ENCODE measurements around the gene ZNF764.
"Not testable (repeated sequence)": the region's sequence is repeated elsewhere in the genome, so short reads cannot be mapped to it uniquely, and the experiment has no call there.

ZNF764 gene

DNA sequence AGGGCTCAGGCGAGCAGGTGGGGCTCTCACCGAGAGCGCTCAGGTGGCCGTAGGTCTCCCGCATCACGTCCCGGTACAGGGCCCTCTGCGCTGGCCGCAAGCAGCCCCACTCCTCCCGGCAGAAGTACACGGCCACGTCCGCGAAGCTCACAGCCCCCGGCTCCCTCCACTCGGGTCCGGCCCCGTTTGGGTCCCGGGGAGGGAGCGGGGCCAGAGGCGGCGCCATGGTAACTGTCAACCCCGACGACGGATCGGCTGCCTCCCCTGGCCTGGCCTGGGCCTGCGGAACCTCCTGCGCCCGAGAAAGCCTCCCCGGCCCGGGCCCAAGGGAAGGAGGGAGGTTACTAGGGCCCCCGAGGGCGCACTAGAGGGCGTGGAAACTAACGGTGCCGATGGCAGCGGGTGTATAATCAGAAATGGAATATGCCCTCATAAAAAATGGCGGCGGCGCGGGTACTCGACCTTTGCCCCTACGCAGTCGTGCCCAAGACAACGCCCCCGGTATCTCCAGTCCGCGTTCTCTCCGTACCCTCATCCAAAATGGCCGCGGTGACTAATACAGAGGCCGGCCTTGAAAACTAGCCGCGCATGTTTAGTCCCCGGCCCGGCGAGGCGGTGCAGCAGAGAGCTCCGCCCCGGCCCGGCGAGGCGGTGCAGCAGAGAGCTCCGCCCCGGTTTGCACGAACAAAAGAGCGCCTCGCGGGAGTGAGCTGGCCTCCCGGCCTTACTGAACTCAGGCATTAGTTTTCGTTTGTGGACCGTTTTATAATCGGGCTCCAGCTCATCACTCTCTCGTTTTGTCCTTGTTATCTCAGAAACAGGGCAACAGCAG is at the start of gene ZNF764:
Gene ZNF764, minus strand, starts transcription at position 418 of the 832 bp plus-strand sequence. Its CDS starts 192 bp downstream, at position 226.
- DNase-seq (ENCODE audit: low read depth): peak; percentile 97

GRCh38 chr16:30606004-30606403 is 47.8 kb upstream of the ZNF764 start:
- no peak for DNase-seq (ENCODE audit: low read depth)

GRCh38 chr16:30605158-30605557 is 47.0 kb upstream of the ZNF764 start:
- no peak for DNase-seq (ENCODE audit: low read depth)

- no peak for DNase-seq (ENCODE audit: low read depth)
Measured at GRCh38 chr16:30604316-30604947, 46.3 kb upstream of the ZNF764 start.

DNA sequence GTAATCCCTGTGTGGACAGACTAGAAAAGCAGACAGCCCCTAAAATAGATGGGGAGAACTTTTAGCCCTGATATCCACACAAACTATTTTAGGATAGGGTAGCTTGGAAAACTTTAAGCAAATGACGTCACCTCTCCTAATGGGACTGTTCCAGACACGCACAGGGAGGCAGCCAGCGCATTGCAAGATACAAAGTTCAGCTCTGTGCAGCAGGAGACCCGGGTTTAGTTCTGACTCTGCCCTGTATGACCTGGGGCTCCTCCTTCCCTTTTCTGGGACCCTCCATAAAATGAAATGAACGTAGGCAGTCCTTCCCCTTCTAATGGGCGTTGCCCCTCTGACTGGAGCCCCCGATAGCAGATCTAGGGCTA is 45.8 kb upstream of the ZNF764 start:
- no peak for DNase-seq (ENCODE audit: low read depth)

DNA sequence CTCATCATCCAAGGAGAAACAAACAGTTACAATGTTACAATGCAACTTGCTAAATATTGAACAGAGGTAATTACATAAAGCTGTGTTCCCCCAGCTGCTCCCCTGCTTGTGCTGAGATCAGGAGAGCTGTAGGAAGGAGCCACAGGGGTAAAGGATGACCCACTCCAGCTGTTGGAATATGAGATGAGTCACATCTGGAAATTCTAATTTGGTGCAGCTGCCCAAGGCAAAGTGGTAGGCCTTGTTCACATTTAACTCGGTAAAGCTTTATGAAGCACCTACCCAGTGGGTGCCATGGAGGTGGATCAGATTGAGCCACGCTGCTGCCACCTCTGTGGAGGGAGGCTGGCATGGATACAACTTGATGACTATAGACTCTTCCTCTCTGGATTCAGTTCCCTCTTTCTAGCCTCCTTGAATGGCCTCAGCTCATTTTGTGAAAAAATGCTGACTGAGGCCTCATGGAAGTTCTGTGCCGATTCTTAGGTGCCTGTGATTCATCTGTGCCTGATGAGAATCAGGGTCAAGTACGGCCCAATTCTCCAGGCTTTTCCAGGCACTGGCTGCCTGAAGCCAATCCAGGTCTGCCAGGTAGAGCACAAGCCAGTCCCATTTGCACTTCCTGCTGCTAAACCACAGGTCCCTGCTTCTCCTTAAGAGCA is 44.6 kb upstream of the ZNF764 start:
- no peak for DNase-seq (ENCODE audit: low read depth)

- no peak for DNase-seq (ENCODE audit: low read depth)
Measured at GRCh38 chr16:30601966-30602365, 43.8 kb upstream of the ZNF764 start.

DNA sequence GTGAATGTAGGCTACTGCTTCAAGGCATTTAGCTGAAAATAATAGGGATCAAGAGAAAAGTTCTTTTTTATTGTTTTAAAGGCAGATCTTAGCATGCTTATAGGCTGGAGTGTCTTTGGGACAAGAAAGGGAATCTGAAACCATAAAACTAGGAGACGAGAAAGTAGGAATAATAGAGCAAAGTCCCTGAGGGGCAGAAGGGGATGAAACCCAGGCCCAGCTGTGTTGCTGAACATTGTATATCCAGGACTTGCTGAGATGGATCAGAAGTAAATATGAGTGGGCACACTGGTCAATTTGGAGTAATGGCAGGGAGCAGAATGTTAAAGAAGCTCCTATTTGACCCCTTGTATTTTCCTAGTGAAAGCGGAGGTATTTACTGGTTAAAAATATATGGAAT is 42.8 kb upstream of the ZNF764 start:
- no peak for DNase-seq (ENCODE audit: low read depth)

DNA sequence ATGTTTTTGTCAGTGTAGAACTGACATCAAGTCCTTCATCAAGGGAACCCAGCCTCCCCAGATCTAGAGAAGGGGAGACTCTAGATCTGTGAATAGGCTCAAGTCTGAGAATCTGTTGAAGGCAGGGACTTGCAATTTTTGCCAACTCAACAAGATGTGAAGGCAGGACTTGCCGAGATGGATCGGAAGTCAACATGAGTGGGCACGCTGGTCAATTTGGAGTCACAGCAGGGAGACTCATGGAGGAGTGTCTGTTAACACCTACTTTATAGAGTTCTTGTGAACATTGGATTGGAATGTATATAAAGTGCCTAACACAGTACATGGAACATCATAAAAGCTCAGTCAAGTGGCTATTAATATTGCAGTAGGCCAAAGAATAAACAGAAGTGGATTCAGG is 42.0 kb upstream of the ZNF764 start:
- no peak for DNase-seq (ENCODE audit: low read depth)

- DNase-seq (ENCODE audit: low read depth): no peak
Measured at GRCh38 chr16:30592871-30593270, 34.7 kb upstream of the ZNF764 start.

- DNase-seq (ENCODE audit: low read depth): not testable (repeated sequence)
Measured at GRCh38 chr16:30590869-30591268, 32.7 kb upstream of the ZNF764 start.

DNA sequence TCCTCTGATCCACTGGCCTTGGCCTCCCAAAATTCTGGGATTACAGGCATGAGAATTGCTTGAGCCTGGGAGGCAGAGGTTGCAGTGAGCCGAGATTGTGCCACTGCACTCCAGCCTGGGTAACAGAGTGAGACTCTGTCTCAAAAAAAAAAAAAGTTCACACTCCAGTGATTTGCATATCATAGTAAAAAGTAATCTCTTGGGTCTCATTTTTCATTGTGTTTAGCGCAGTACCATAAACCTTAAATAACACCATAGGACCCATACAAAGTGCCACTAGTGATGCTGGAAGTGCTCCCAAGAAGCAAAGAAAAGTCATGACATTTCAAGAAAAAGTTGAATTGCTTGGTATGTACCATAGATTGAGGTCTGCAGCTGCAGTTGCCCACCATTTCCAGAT is 31.4 kb upstream of the ZNF764 start:
- not testable (repeated sequence) for DNase-seq (ENCODE audit: low read depth)

- no peak for DNase-seq (ENCODE audit: low read depth)
Measured at GRCh38 chr16:30588651-30589050, 30.5 kb upstream of the ZNF764 start.

DNA sequence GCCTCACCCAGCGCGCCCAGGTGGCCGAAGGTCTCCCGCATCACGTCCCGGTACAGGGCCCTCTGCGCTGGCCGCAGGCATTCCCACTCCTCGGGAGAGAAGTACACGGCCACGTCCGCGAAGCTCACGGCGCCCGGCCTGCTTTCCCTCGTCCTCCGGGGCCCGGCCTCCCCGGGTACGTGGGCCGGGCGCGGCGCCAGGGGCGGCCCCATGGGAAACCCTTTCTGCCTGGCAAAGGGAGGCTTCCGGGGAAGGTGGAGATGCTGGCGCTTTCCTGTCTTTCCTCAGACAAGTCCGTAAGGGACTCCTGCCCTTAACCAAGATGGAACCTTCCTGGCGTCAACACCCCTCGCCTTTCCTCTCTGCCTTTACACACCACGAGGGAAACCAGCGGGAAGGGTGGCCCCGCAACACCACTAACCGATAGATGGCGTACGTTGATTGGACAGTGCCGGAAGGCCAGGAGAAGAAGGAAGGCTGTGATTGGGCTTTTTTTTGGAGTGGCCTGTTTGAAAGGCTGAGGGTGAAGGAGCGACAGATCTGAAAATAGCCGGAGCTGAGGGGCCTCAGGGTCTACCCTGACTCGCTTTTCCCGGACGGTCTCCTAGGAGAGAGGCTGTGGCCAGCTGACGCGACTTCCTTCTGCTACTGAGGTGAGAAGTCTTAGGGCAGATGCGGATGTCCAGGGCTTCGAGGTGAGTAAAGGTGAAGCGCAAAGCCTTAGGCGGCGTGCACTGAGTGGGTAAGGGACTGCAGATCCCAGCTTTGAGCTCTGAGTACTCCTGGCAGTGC is 27.4 kb upstream of the ZNF764 start, which contains the start of gene ZNF785:
Gene ZNF785, minus strand, starts transcription at position 298 of the 792 bp plus-strand sequence. Its CDS starts 86 bp downstream, at position 212.
- DNase-seq (ENCODE audit: low read depth): peak; percentile 91

DNA sequence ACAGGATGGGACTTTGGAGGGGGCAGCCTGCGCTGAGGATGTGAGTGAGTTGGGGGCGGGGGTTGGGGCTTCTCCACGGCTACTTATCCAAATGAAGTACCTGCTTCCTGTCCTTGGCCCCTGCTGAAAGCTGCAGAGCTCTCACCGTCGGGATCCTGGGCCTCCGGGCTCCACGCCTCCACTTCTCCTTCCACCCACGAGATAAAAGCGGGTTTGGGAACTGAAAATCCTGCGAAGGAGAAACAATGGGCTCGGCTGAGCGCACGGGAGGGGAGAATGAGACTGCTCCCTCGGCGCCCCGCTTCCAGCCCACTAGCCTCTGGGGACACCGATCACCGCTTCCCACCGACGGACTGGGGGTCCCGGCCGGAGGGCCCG is 26.8 kb upstream of the ZNF764 start:
- DNase-seq (ENCODE audit: low read depth): no peak

GRCh38 chr16:30582611-30583340 is 24.6 kb upstream of the ZNF764 start:
- no peak for DNase-seq (ENCODE audit: low read depth)

DNA sequence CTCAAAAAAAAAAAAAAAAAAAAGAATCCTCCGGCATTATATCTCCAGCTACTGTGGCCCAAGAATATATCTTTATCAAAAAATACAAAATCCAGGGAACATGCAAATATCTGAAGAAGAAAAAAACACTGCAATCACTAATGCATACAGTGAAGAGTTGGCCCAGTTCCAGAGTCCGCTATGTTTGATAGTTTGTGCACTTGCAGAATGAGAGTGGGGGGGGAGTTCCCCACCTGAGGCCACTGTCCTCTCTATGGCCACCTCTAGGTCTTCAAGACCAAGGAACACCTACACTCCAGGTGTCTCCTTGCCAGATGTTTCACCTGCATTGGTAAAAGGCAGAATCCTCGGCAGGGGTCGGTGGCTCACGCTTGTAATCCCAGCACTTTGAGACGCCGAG is 23.3 kb upstream of the ZNF764 start:
- DNase-seq (ENCODE audit: low read depth): no peak

DNA sequence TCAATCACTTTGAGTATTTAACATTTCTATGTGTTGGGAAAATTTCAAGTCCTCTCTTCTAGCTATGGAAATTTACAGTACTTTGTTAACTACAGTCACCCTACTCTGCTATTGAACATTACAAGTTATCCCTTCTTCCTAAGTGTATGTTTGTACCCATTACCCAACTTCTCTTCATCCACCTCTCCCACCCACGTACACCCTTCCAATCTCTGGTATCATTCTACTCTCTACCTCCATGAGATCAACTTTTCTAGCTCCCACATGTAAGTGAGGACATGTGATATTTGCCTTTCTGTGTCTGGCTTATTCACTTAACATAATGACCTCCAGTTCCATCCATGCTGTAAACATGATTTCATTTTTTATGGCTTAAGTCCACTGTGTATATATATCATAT is 16.5 kb upstream of the ZNF764 start:
- DNase-seq (ENCODE audit: low read depth): no peak

DNA sequence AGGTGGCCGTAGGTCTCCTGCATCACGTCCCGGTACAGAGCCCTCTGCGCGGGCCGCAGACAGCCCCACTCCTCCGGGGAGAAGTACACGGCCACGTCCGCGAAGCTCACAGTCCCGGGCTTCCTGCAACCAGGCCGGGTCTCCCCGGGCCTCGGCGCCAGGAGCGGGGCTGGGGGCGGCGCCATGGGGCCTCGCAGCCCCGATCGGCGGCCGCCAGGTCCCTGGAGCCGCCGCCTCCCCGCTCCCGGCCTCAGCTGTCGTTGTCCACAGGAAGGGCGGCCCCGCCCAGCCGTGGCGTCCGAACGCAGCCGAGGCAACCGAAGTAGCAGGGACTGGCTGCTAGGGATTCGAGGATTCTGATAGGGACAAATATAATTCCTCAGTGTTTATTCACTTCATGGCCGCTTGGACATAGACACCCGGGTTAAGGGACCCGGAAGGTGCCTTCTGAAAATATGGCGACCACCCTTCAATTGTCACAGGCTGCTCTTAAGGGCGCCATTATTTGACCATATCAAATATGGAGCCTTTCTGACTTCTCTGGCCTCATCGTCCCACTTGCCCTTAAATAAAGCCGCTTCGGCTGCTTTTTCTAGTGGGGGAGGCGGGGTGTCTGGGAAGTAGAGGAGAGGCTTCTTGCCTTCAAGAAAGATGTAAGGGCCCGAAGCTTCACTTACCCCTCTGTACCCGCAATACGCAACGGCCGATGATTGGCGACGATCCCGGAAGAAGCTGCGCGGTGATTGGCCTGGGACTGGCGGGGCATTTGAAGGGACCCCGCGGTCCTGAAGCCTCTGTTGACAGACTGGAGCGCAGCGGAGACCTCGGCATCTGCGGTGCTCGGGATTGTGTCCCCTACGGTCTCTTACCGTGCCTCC is 13.5 kb upstream of the ZNF764 start, which contains the start of gene ZNF688:
Gene ZNF688, minus strand, starts transcription at position 270 of the 878 bp plus-strand sequence. Its CDS starts 85 bp downstream, at position 185.
- peak; percentile 92 for DNase-seq (ENCODE audit: low read depth)

Measured in activated T-cell treated with anti-CD3 and anti-CD28 coated beads for 24 hours (primary cell).